H9 (cell line): ENCODE data around the gene DNAAF2. TPM values are rescaled to one million over a fixed set of nuclear protein-coding genes. Genes with fewer than 3 reads are reported as not detected.

Source experiments
- DNase-seq: peaks from one replicate; pipeline ENCODE4 v3.0.0-alpha.2; 2017
- H2AFZ ChIP-seq: one replicate; pipeline ENCODE4 v1.6.1; 2013; ENCODE audit warnings: mild to moderate bottlenecking, low read length, control low read depth, moderate library complexity
- H2AK5ac ChIP-seq: 2 replicates; pipeline ENCODE4 v1.6.1; 2013; ENCODE audit warnings: low read length, control low read depth, mixed read lengths; ENCODE audit not compliant: insufficient read length
- H2BK120ac ChIP-seq: one replicate; pipeline ENCODE4 v1.6.1; 2013; ENCODE audit warnings: low read depth, mild to moderate bottlenecking, low read length, control low read depth, inconsistent platforms; ENCODE audit not compliant: poor library complexity, severe bottlenecking
- H2BK12ac ChIP-seq: 2 replicates; pipeline ENCODE4 v1.6.1; 2013; ENCODE audit warnings: low read length, control low read depth, mixed read lengths, low read depth; ENCODE audit not compliant: insufficient read length
- H2BK15ac ChIP-seq: 2 replicates; pipeline ENCODE4 v1.6.1; 2013; ENCODE audit warnings: low read depth, low read length, control low read depth
- H2BK20ac ChIP-seq: one replicate; pipeline ENCODE4 v1.6.1; 2013; ENCODE audit warnings: low read depth, mild to moderate bottlenecking, low read length, control low read depth, inconsistent platforms; ENCODE audit not compliant: poor library complexity, severe bottlenecking
- H2BK5ac ChIP-seq: 2 replicates; pipeline ENCODE4 v1.6.1; 2013; ENCODE audit warnings: low read length, control low read depth, mixed read lengths; ENCODE audit not compliant: insufficient read length
- H3K14ac ChIP-seq: 2 replicates; pipeline ENCODE4 v1.6.1; 2013; ENCODE audit warnings: low read length, control low read depth; ENCODE audit not compliant: insufficient read depth
- H3K18ac ChIP-seq: 2 replicates; pipeline ENCODE4 v1.6.1; 2013; ENCODE audit warnings: low read depth, mild to moderate bottlenecking, mixed read lengths, low read length, control low read depth; ENCODE audit not compliant: insufficient read length
- H3K23ac ChIP-seq: 2 replicates; pipeline ENCODE4 v1.6.1; 2013; ENCODE audit warnings: low read length, control low read depth, mixed read lengths, low read depth; ENCODE audit not compliant: insufficient read length
- H3K23me2 ChIP-seq: 2 replicates; pipeline ENCODE4 v1.6.1; 2013; ENCODE audit warnings: low read depth, mild to moderate bottlenecking, mixed read lengths, low read length, control low read depth; ENCODE audit not compliant: insufficient read length, poor library complexity, severe bottlenecking
- H3K27ac ChIP-seq: 2 replicates; pipeline ENCODE4 v1.5.1; 2013; ENCODE audit warnings: low read length, control low read depth, mixed read lengths, low read depth; ENCODE audit not compliant: insufficient read length
- H3K27me3 ChIP-seq: 2 replicates; pipeline ENCODE4 v1.6.1; 2013; ENCODE audit warnings: low read length, control low read depth, inconsistent platforms; ENCODE audit not compliant: insufficient read depth
- H3K4ac ChIP-seq: 2 replicates; pipeline ENCODE4 v1.6.1; 2013; ENCODE audit warnings: low read depth, mild to moderate bottlenecking, control low read depth, inconsistent platforms, low read length, moderate library complexity
- H3K4me1 ChIP-seq: 2 replicates; pipeline ENCODE4 v1.6.1; 2013; ENCODE audit warnings: low read length, control low read depth, inconsistent platforms; ENCODE audit not compliant: insufficient read depth
- H3K4me2 ChIP-seq: 2 replicates; pipeline ENCODE4 v1.6.1; 2013; ENCODE audit warnings: low read length, control low read depth, mixed read lengths; ENCODE audit not compliant: insufficient read length, insufficient read depth
- H3K56ac ChIP-seq: 2 replicates; pipeline ENCODE4 v1.6.1; 2013; ENCODE audit warnings: low read depth, mild to moderate bottlenecking, mixed read lengths, low read length, control low read depth; ENCODE audit not compliant: insufficient read length
- H3K79me1 ChIP-seq: 2 replicates; pipeline ENCODE4 v1.6.1; 2013; ENCODE audit warnings: low read depth, mild to moderate bottlenecking, moderate library complexity, low read length, control low read depth, inconsistent platforms; ENCODE audit not compliant: insufficient read depth, poor library complexity, severe bottlenecking
- H3K79me2 ChIP-seq: 2 replicates; pipeline ENCODE4 v1.6.1; 2013; ENCODE audit warnings: low read length, control low read depth, inconsistent platforms; ENCODE audit not compliant: insufficient read depth
- H3K9ac ChIP-seq: 2 replicates; pipeline ENCODE4 v1.6.1; 2013; ENCODE audit warnings: low read length, control low read depth, mixed read lengths; ENCODE audit not compliant: insufficient read length; ENCODE audit errors: extremely low read depth
- H3K9me3 ChIP-seq: one replicate; pipeline ENCODE4 v1.6.1; 2013; ENCODE audit warnings: low read depth, low read length, inconsistent platforms; ENCODE audit not compliant: control insufficient read depth
- H3T11ph ChIP-seq: one replicate; pipeline ENCODE4 v1.6.1; 2013; ENCODE audit warnings: mild to moderate bottlenecking, low read length, control low read depth, inconsistent platforms
- H4K20me1 ChIP-seq: one replicate; pipeline ENCODE4 v1.6.1; 2013; ENCODE audit not compliant: control insufficient read depth, insufficient read length, insufficient read depth
- H4K5ac ChIP-seq: 2 replicates; pipeline ENCODE4 v1.6.1; 2013; ENCODE audit warnings: low read depth, mild to moderate bottlenecking, mixed read lengths, low read length, control low read depth; ENCODE audit not compliant: insufficient read length
- H4K8ac ChIP-seq: replicated peaks from 2 replicates; pipeline ENCODE4 v1.6.1; 2013; ENCODE audit warnings: low read length, control low read depth, mixed read lengths, low read depth; ENCODE audit not compliant: insufficient read length
- H4K91ac ChIP-seq: 2 replicates; pipeline ENCODE4 v1.6.1; 2013; ENCODE audit warnings: low read depth, mild to moderate bottlenecking, moderate library complexity, mixed read lengths, low read length, control low read depth; ENCODE audit not compliant: insufficient read length
- H3K27ac Mint-ChIP-seq, 3 experiments: 2 replicates in 2 of 3; 3 replicates in 1 of 3; pipeline ENCODE4 v1.8.0; 2020 to 2021; ENCODE audit warnings: mixed read lengths in 3 of 3, mild to moderate bottlenecking in 1 of 3, moderate library complexity in 1 of 3
- H3K27me3 Mint-ChIP-seq: 2 replicates; pipeline ENCODE4 v1.8.0; 2021; ENCODE audit warnings: low read depth, mild to moderate bottlenecking, moderate library complexity, mixed read lengths
- H3K36me3 Mint-ChIP-seq, 3 experiments: 2 replicates in 2 of 3; 3 replicates in 1 of 3; pipeline ENCODE4 v1.8.0; 2020 to 2021; ENCODE audit warnings: low read depth in 3 of 3, mixed read lengths in 3 of 3; ENCODE audit not compliant: insufficient read depth in 1 of 3
- H3K4me1 Mint-ChIP-seq, 2 experiments: 2 replicates each; pipeline ENCODE4 v1.8.0; 2020; ENCODE audit warnings: mixed read lengths in 2 of 2
- H3K4me3 Mint-ChIP-seq, 2 experiments: 2 replicates in 1 of 2; 3 replicates in 1 of 2; pipeline ENCODE4 v1.8.0; 2020 to 2021; ENCODE audit warnings: mild to moderate bottlenecking in 2 of 2, mixed read lengths in 2 of 2, moderate library complexity in 1 of 2
- H3K9me3 Mint-ChIP-seq, 2 experiments: 2 replicates in 1 of 2; 3 replicates in 1 of 2; pipeline ENCODE4 v1.8.0; 2020; ENCODE audit warnings: mild to moderate bottlenecking in 2 of 2, mixed read lengths in 2 of 2, moderate library complexity in 1 of 2
- WGBS: extraction: QIAGEN DNeasy Blood & Tissue Kit; methylation state at CpG from one replicate; pipeline ENCODE4 v1.1.7; 2013; ENCODE audit warnings: missing lambda C conversion rate, low lambda C conversion rate, mixed read lengths; ENCODE audit not compliant: insufficient read length; ENCODE audit errors: extremely low coverage; 5-methylcytosine and 5-hydroxymethylcytosine counted together
- total RNA-seq: library from RNA; stranded (reverse); gene quantifications from 2 replicates; pipeline ENCODE4 v1.2.1, GENCODE V29; 2021
- TF ChIP-seq, protein P1 (sequence below): fragments of 200-600 bp; sonication (generic); conservative IDR thresholded peaks from 3 replicates; pipeline ENCODE4 v1.8.0; 2021; ENCODE audit warnings: antibody characterized with exemption, mild to moderate bottlenecking

Gene DNAAF2
- total RNA-seq, 1 experiment from 2014 or later = 26.3 TPM

- TF ChIP-seq, protein P1, sequence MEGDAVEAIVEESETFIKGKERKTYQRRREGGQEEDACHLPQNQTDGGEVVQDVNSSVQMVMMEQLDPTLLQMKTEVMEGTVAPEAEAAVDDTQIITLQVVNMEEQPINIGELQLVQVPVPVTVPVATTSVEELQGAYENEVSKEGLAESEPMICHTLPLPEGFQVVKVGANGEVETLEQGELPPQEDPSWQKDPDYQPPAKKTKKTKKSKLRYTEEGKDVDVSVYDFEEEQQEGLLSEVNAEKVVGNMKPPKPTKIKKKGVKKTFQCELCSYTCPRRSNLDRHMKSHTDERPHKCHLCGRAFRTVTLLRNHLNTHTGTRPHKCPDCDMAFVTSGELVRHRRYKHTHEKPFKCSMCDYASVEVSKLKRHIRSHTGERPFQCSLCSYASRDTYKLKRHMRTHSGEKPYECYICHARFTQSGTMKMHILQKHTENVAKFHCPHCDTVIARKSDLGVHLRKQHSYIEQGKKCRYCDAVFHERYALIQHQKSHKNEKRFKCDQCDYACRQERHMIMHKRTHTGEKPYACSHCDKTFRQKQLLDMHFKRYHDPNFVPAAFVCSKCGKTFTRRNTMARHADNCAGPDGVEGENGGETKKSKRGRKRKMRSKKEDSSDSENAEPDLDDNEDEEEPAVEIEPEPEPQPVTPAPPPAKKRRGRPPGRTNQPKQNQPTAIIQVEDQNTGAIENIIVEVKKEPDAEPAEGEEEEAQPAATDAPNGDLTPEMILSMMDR = no peak
Observed at GRCh38 chr14:49584058-49584457, 51.0 kb downstream of the DNAAF2 start.

More at GRCh38 chr14:49584058-49584457, 51.0 kb downstream of the DNAAF2 start:
- Mint-ChIP-seq H3K4me3 (peak overlapping the region; percentile 89 to 95), H3K27me3 (peaks cover 3% of the 10 kb centered on the region; the same call in 1 of the 2 replicates), H3K4me1 (peaks cover 29 to 35% of the 10 kb centered on the region in 2 experiments), H3K9me3 (no peaks in the 10 kb centered on the region), H3K36me3 (peaks cover 44 to 48% (median 44%) of the 10 kb centered on the region in 3 experiments), H3K27ac (peak overlapping the region; percentile 91 to 100 (median 96); a peak in 5 of 7 replicates)
- H3K27me3 ChIP-seq = no peaks in the 10 kb centered on the region
- peak overlapping the region; percentile 50 for H4K8ac ChIP-seq
- no peak overlapping the region for H2BK12ac ChIP-seq
- H3K79me1 ChIP-seq = peaks cover 9% of the 10 kb centered on the region
- WGBS = no CpG with 5 or more reads among the region's 11 CpGs
- H2BK15ac ChIP-seq = no peak overlapping the region
- no peak overlapping the region; the same call in 1 of the 2 replicates for H3K14ac ChIP-seq
- H4K5ac ChIP-seq = peak overlapping the region; percentile 79
- peaks cover 24% of the 10 kb centered on the region for H3K79me2 ChIP-seq
- peak overlapping the region; percentile 60 for H2BK5ac ChIP-seq
- H3K18ac ChIP-seq = no peak overlapping the region
- H3K4me2 ChIP-seq = peak overlapping the region; percentile 61
- peak overlapping the region; percentile 80 for H3K9ac ChIP-seq
- no peak overlapping the region for H2BK20ac ChIP-seq
- H3K27ac ChIP-seq = no peak overlapping the region
- H3K56ac ChIP-seq = peak overlapping the region; percentile 58
- H3K23me2 ChIP-seq = peaks cover 11% of the 10 kb centered on the region
- H3K4me1 ChIP-seq = peaks cover 5% of the 10 kb centered on the region; the same call in 1 of the 2 replicates
- no peaks in the 10 kb centered on the region for H4K20me1 ChIP-seq
- peak overlapping the region; percentile 60 for H2AK5ac ChIP-seq
- no peak overlapping the region for H3K4ac ChIP-seq
- H2AFZ ChIP-seq = no peak overlapping the region
- no peak overlapping the region for H3T11ph ChIP-seq
- DNase-seq = no peak
- no peak overlapping the region for H2BK120ac ChIP-seq
- H4K91ac ChIP-seq = no peak overlapping the region
- H3K23ac ChIP-seq = peak overlapping the region; percentile 33
- no peaks in the 10 kb centered on the region for H3K9me3 ChIP-seq
